Body of pancreas (tissue), 4 donors: ENCODE data around the gene CLIP2. TPM values are rescaled to one million over a fixed set of nuclear protein-coding genes. Genes with fewer than 3 reads are reported as not detected.
"Not testable (repeated sequence)": the region's sequence is repeated elsewhere in the genome, so short reads cannot be mapped to it uniquely, and the experiment has no call there.

Experiments used
- ATAC-seq: fragments of 150-250 bp; one replicate; pipeline ENCODE4 v1.9.1; 2016
- DNase-seq, 4 donors: peaks; one replicate each; pipeline ENCODE4 v3.0.0-alpha.2; 2019
- H3K27ac ChIP-seq, 4 donors: fragments of 200-600 bp; sonication (generic); 1 replicate in 3 of 4; 2 replicates in 1 of 4; pipeline versions ENCODE4 v1.5.1 to v1.6.1; 2016 to 2019; ENCODE audit warnings: mild to moderate bottlenecking in 1 of 4, mixed read lengths in 1 of 4, moderate library complexity in 1 of 4
- H3K27me3 ChIP-seq, 2 donors: fragments of 200-600 bp; sonication (generic); one replicate each; pipeline ENCODE4 v1.6.0; 2016; ENCODE audit warnings: mild to moderate bottlenecking in 1 of 2
- H3K36me3 ChIP-seq, 2 donors: fragments of 200-600 bp; sonication (generic); replicated peaks in 1 of 2; 2 replicates each; pipeline ENCODE4 v1.5.1; 2016; ENCODE audit warnings: low read depth in 2 of 2; ENCODE audit not compliant: insufficient read depth in 1 of 2
- H3K4me1 ChIP-seq: fragments of 200-600 bp; sonication (generic); one replicate; pipeline ENCODE4 v1.6.0; 2016
- H3K4me3 ChIP-seq, 2 donors: fragments of 200-600 bp; sonication (generic); 1 replicate in 1 of 2; 2 replicates in 1 of 2; pipeline ENCODE4 v1.5.1; 2016 to 2019
- H3K9me3 ChIP-seq, 3 donors: fragments of 200-600 bp; sonication (generic); 1 replicate in 2 of 3; 2 replicates in 1 of 3; pipeline ENCODE4 v1.5.1; 2016
- CTCF ChIP-seq, 7 experiments: fragments of 450-650 bp in 4 of 7; fragments of 200-600 bp in 3 of 7; sonication (generic) in 3 of 7; IDR thresholded peaks; one replicate each; pipeline ENCODE4 v1.5.1; 2016 to 2019; ENCODE audit warnings: antibody characterized with exemption in 7 of 7
- POLR2A ChIP-seq, 3 donors: fragments of 450-650 bp; IDR thresholded peaks; one replicate each; pipeline ENCODE4 v1.6.1; 2016; ENCODE audit warnings: antibody characterized with exemption in 3 of 3, mild to moderate bottlenecking in 2 of 3
- whole genome bisulfite sequencing, 2 donors: methylation state at CpG; one replicate each; pipeline ENCODE4 v1.1.5; 2017; 5-methylcytosine and 5-hydroxymethylcytosine counted together
- intact Hi-C: fragments of 100-400 bp; cut with DNase I; formaldehyde crosslinking; loops from one replicate; pipeline ENCODE4 v1.15.1; 2023
- total RNA-seq, 2 donors: library from RNA; depleted of rRNA; stranded (reverse); fragments of >200 nt; gene quantifications; one replicate each; pipeline ENCODE4 v1.1.0, GENCODE V29; 2016

Gene CLIP2
- total RNA-seq = 100 to 1,000 TPM in 1 of 2 donors, 10 to 100 TPM in 1; 31.6 to 120 TPM

GRCh38 chr7:74289018-74289658, at the start of gene CLIP2:
Gene CLIP2 (plus strand): TSS chr7:74289407. CDS start chr7:74317547, 28,140 bp downstream.
- Histone ChIP-seq H3K4me1 (peaks cover 58% of the 10 kb centered on the region), H3K36me3 (no peaks in the 10 kb centered on the region), H3K27ac (peak within 1 kb of the TSS; percentile 55 to 88 (median 80)), H3K27me3 (no peaks in the 10 kb centered on the region), H3K9me3 (no peaks in the 10 kb centered on the region), H3K4me3 (peak within 1 kb of the TSS; percentile 37 to 61)
- TF ChIP-seq CTCF (IDR thresholded peaks at IDR 0.05) (peak in 2 of 7 experiments; percentile 33 to 35), POLR2A (IDR thresholded peaks at IDR 0.05) (peak; percentile 21 to 64 (median 40))
- ATAC-seq (peak; percentile 84), DNase-seq (peak; percentile 81 to 84 (median 82))
- intact Hi-C loops = loop anchor here (10.0 kb wide), 1 partner anchor 106 kb away; no protein-coding TSS in a partner anchor
- WGBS, 2 donors = 0% methylated on average over 9 to 39 of the region's 67 CpGs

GRCh38 chr7:74240482-74240881, 48.7 kb upstream of the CLIP2 start:
- Histone ChIP-seq H3K4me3 (no peak overlapping the region), H3K9me3 (no peaks in the 10 kb centered on the region), H3K27ac (no peak overlapping the region), H3K4me1 (no peaks in the 10 kb centered on the region), H3K36me3 (peaks cover 0 to 32% of the 10 kb centered on the region in 2 donors), H3K27me3 (no peaks in the 10 kb centered on the region)
- ATAC-seq (no peak), DNase-seq (peak in 2 of 4 donors; percentile 22 to 48)
- WGBS, 2 donors = 65 to 72% methylated on average over 4 of the region's 4 CpGs
- TF ChIP-seq POLR2A (IDR thresholded peaks at IDR 0.05) = no peak
- TF ChIP-seq CTCF (IDR thresholded peaks at IDR 0.05) = no peak
- intact Hi-C loops = no loop called here

- no peaks in the 10 kb centered on the region for H3K27me3 ChIP-seq
- peaks cover 0 to 27% of the 10 kb centered on the region in 2 donors for H3K36me3 ChIP-seq
- H3K4me3 ChIP-seq = no peak overlapping the region
- TF ChIP-seq CTCF (IDR thresholded peaks at IDR 0.05) (no peak), POLR2A (IDR thresholded peaks at IDR 0.05) (no peak)
- H3K27ac ChIP-seq = no peak overlapping the region
- H3K9me3 ChIP-seq = no peaks in the 10 kb centered on the region
- DNase-seq = no peak
- no peaks in the 10 kb centered on the region for H3K4me1 ChIP-seq
- ATAC-seq = no peak
- 84 to 87% methylated on average over 6 of the region's 6 CpGs for WGBS, 2 donors
- intact Hi-C loops = no loop called here
These were observed 47.1 kb upstream of the CLIP2 start for GRCh38 chr7:74242122-74242443.

GRCh38 chr7:74246497-74246896, 42.7 kb upstream of the CLIP2 start:
- WGBS, 2 donors = 23 to 31% methylated on average over 4 of the region's 4 CpGs
- Histone ChIP-seq H3K4me1 (no peaks in the 10 kb centered on the region), H3K27ac (no peak overlapping the region), H3K36me3 (peaks cover 3 to 26% of the 10 kb centered on the region in 2 donors), H3K9me3 (no peaks in the 10 kb centered on the region), H3K27me3 (no peaks in the 10 kb centered on the region), H3K4me3 (no peak overlapping the region)
- intact Hi-C loops = no loop called here
- no peak for ATAC-seq
- DNase-seq = no peak
- TF ChIP-seq POLR2A (IDR thresholded peaks at IDR 0.05) (no peak), CTCF (IDR thresholded peaks at IDR 0.05) (no peak)

- 92 to 95% methylated on average over 6 of the region's 6 CpGs for WGBS, 2 donors
- TF ChIP-seq CTCF (IDR thresholded peaks at IDR 0.05) = no peak
- TF ChIP-seq POLR2A (IDR thresholded peaks at IDR 0.05) = no peak
- Histone ChIP-seq H3K36me3 (peaks cover 3 to 26% of the 10 kb centered on the region in 2 donors), H3K27ac (no peak overlapping the region), H3K9me3 (no peaks in the 10 kb centered on the region), H3K4me1 (peaks cover 3% of the 10 kb centered on the region), H3K4me3 (no peak overlapping the region), H3K27me3 (no peaks in the 10 kb centered on the region)
- no peak for ATAC-seq
- DNase-seq = no peak
- intact Hi-C loops = no loop called here
These were observed 41.1 kb upstream of the CLIP2 start for GRCh38 chr7:74248156-74248555.

GRCh38 chr7:74249058-74249457, 40.1 kb upstream of the CLIP2 start:
- not testable (repeated sequence) for ATAC-seq, DNase-seq
- peaks cover 3 to 26% of the 10 kb centered on the region in 2 donors for H3K36me3 ChIP-seq

More at GRCh38 chr7:74249058-74249457, 40.1 kb upstream of the CLIP2 start:
- H3K4me1 ChIP-seq, intact Hi-C loops, H3K27ac ChIP-seq, H3K27me3 ChIP-seq, H3K9me3 ChIP-seq, H3K4me3 ChIP-seq: not testable (repeated sequence)
- 85 to 88% methylated on average over 9 to 10 of the region's 10 CpGs for WGBS, 2 donors
